HG03521 (cell line): Measurements from ENCODE around the gene LRP11.
"Not testable (repeated sequence)": the region's sequence is repeated elsewhere in the genome, so short reads cannot be mapped to it uniquely, and the experiment has no call there.

Experiments
- ATAC-seq: cut with Tn5 transposase; IDR thresholded peaks from one replicate; pipeline ENCODE4 v1.9.1; 2021; ENCODE audit warnings: mild to moderate bottlenecking, moderate library complexity; ENCODE audit not compliant: unreplicated experiment

The LRP11 gene

GRCh38 chr6:149851461-149852110 is 12.6 kb downstream of the LRP11 start:
- ATAC-seq: no peak

- ATAC-seq: not testable (repeated sequence)
These were observed 15.8 kb downstream of the LRP11 start for GRCh38 chr6:149848343-149848742.

DNA sequence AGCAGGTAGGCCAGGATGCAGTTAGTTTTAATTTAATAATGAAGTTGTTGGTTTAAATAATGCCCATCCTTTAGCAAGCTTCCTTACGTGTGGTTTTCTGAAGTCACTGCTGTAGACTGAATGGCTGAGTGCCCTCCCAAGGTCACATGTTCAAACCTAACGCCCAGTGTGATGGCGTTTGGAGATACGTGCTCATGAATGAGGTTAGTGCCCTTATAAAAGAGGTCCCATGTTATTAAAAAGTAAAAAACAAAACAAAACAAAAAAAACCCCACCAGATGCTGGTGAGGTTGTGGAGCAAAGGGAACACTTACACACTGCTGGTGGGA is 16.3 kb downstream of the LRP11 start:
- no peak for ATAC-seq

DNA sequence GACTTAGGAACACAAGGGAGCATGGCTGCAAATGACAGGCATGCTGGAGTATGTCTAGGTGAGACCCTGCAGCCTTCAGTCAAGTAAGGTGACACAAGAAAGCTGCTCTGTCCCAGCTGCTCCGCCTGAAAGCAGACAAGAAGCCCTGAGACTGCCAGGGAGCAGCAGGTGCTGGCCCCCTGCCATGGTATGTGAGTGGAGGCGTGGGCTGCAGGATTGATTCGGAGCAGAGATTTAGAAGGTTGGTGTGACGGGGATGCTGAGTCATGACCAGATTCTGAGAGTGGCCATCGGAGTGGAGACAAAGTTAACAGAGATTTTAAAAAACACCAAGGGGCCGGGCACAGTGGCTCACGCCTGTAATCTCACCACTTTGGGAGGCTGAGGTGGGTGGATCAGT is 17.8 kb downstream of the LRP11 start:
- no peak for ATAC-seq

DNA sequence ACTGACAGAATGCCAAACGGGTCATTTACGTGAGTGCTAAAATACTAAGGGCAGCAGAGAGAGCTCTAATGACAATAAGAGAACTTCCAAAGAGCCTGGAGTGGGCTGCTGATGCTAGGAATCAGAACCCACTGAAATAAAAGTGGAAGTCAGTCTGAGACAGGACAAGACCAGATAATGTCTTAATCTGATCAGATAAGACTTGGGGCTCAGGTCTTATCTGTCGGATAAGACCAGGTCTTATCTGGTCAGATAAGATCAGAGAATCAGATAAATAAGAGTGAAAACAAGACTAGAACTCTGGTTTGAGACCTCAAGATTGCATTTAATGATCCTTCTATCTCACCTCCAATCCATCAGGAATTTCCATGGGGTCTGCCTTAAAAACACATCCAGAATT is 18.6 kb downstream of the LRP11 start:
- ATAC-seq: no peak

- no peak for ATAC-seq
These were observed 19.7 kb downstream of the LRP11 start for GRCh38 chr6:149844480-149844879.

DNA sequence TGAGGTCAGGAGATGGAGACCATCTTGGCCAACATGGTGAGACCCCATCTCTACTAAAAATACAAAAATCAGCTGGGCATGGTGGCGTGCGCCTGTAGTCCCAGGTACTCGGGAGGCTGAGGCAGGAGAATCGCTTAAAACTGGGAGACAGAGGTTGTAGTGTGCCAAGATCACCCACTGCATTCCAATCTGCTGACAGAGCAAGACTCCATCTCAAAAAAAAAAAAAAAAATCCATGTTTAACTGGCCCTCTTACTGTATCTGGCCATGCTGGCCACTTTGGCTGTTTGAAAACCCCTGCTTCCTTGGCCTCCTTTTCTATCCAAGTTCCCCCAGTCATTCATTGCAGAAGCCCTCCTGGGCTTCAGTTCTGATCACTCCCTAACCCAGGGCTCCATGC is 20.1 kb downstream of the LRP11 start:
- not testable (repeated sequence) for ATAC-seq

DNA sequence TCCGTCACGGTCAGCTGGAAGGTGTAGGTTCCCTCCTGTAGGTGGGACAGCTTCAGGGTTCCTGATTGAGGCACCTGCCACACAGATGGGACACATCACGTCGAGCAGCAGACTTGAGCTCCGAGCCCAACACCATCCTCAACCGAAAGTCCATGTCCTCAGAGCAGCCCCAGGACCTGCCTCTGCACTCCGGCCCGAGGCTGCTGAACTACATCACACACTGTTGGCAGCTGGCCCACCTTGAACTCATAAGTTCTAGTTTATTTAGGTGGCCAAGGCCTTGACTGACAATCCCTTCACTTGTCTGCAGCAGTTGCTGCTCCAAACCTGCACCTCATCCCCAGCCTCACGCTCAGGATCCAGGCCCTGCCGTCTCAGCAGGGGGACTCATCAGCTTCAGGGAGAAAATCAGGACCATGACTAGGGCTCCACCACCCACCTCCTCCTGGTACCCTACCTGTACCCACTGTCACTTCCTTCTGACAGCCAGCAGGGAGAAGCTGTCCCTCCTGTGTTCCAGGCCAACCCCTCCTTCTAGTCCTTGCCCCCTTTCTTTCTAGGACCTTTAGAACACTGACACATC is 21.0 kb downstream of the LRP11 start:
- ATAC-seq: no peak

GRCh38 chr6:149842331-149842730 is 21.8 kb downstream of the LRP11 start:
- ATAC-seq: no peak

- ATAC-seq: no peak
These were observed 23.6 kb downstream of the LRP11 start for GRCh38 chr6:149840345-149841075.

DNA sequence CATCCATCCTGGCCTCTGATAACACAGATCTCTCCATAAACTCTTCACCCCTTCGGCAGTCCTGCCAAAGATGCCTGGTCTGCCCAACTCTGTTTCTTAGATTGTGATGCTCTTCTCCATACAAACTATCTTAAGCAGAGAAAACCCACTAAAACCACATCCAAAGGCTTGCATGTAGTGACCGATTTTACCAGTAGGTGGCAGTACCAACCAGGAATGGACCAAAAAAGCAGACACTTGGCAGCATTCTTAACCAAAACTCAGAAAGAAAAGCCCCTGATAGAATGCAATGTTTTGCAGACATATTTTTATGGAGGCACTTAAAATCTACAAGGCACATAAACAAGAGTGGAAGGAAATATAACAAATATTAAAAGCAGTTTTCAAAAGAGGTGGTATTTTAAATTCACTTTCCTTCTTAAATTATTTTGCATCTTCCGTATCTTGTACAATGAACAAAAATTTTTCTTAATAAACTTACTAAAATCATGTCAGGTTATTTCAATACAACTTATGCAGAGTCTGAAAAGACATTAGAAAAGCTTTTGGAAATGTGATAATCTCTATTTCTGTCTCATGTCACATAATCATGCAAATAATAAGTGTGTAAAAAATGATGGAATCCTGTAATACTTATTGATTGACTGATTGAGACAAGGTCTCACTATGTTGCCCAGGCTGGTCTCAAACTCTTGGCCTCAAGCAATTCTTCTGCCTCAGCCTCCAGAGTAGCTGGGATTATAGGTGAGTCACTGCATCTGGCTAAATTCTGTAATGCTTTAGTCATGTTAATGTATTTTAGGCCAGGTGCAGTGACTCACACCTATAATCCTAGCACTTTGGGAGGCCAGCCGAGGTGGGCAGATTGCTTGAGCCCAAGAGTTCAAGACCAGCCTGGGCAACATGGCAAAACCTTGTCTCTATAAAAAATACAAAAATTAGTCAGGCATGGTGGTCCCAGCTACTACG is 29.4 kb downstream of the LRP11 start:
- ATAC-seq: no peak

DNA sequence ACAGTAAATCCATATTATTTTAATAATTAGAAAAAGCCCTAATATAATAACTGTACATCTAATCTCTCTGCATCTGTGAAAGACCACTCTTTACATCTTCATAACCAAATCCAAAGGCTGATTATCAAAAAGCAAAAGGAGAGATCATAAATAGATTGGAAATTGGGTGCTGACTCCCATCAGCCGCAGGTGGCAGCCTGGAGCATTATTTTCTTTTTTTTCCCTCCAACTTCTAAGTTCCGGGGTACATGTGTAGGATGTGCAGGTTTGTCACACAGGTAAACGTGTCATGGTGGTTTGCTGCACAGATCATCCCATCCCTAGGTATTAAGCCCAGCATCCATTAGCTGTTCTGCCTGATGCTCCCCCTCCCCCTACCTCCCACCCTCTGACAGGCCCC is 30.5 kb downstream of the LRP11 start:
- no peak for ATAC-seq

GRCh38 chr6:149831308-149831820 is 32.8 kb downstream of the LRP11 start:
- no peak for ATAC-seq

DNA sequence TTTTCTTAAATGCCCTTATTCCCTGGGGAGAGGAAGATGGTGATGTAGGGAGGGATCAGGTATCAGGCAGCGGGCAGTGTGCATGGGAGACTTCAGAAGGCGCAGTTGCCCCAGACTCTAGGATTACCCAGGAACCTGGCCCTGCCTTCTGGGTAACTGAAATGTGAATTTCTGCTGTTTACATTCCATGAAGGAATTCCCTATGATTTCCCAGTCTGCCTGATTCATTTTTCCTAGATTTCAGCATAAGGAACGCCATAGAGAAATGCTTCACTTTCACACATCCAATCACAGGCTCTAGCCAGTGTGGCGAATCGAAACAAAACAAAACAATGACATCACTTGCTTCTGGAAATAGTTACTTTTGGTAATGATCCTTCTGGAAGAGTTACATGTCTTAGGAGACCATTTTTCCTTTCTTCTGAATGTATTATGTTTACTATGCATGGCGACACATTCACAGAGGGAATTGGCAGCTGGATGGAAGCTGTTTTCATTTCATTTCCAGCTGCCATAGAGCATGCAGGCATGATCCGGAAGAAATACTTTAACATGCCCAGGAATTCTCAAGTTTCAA is 33.3 kb downstream of the LRP11 start:
- ATAC-seq: no peak

GRCh38 chr6:149825292-149825691 is 38.9 kb downstream of the LRP11 start:
- ATAC-seq: no peak

DNA sequence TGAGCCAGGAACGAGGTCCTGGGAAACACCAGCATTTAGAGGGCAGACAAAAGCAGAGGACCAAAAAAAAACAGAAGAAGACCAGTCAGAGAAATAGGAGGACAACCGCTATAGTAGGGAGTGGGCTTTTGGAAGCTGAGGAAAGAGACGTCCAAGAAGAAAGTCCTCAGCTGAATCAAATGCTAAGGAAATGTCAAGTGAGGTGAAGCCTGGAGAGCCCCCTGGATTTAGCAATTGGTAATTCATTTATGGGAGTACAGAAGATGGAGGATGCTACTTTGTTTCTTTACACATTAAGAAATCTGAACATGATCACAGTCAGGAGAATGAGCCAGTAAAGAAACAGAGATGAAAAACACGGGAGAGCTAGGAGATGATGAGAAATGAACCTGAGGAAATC is 41.1 kb downstream of the LRP11 start:
- no peak for ATAC-seq

DNA sequence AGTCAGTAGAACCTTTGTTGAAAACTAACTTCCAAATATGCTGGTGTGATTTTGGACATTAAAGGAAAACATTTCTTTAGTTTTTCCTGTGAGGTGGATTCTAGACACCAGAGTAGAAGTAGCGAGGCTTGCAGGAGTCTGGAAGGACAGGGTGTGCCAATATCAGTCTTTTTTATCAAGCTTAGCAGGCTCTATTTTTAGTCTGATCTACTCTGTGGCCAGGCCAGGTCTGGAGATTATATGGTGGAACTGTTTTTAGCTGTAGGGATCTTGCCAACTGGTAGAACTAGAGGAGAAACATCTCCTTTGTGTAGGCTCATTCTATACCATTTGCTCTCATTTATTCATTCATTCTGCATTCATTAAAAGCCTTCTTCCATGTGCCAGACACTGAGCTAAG is 42.7 kb downstream of the LRP11 start:
- ATAC-seq: no peak

DNA sequence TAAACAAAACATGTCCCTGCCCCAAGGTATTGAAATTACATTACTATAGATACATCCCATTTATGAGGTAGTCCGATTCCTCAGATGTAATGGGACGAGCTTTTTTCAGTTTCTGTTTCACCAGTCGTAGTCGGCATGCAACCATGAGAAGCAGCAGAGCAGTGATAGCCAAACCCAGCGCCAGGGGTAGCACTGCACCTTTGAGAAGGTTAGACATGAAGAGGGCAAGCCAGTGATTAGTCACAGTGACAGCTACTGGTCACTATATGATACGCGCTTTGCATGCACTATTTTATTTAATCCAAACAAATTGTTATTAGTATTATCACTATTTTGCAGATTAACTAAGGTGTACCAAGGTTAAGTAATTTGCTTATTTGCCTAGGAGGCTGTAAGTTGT is 43.7 kb downstream of the LRP11 start:
- no peak for ATAC-seq

DNA sequence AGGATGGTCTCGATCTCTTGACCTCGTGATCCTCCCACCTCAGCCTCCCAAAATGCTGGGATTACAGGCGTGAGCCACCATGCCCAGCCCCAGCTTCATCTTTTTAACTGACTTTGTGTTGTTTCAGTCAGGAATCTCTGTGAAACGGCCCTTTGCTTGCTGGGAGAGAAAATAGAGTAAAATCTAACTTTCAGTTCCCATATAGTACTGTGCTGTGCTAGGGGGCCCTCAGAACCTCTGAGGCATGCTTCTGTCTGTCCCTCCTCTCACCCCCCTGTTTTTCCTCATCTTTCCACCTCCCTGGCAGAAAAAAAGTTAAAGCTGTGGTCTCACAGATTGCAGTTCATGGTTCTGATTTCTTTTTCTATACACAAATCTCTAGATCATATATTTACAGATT is 48.4 kb downstream of the LRP11 start:
- no peak for ATAC-seq

DNA sequence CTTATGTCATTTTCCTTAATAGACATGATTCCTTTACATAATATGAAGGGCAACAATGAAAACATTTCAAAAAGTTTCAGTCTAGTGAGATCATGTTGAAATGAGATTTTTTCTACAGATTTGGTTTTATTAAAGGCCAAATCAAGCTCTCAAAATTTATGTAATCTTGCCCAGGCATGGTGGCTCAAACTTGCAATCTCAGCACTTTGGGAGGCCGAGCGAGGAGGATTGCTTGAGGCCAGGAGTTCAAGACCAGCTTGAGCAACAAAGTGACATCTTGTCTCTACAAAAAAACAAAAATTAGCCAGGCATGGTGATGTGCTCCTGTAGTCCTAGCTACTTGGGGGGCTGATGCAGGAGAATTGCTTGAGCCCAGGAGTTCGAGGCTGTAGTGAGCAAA is 50.8 kb downstream of the LRP11 start:
- no peak for ATAC-seq

- ATAC-seq: no peak
These were observed 54.4 kb downstream of the LRP11 start for GRCh38 chr6:149809798-149810197.
